ENCODE results near the gene TMEM131L.
"Not testable (repeated sequence)": the region's sequence is repeated elsewhere in the genome, so short reads cannot be mapped to it uniquely, and the experiment has no call there.

The TMEM131L gene

GRCh38 chr4:153602758-153603157, 136.6 kb downstream of the TMEM131L start:
- H3K9ac ChIP-seq (ENCODE audit: low read length in 5 of 5), result no peak overlapping the region
- no peak overlapping the region for H3K27ac ChIP-seq (ENCODE audit: low read depth, low read length)
- H3K36me3 ChIP-seq (ENCODE audit: control insufficient read depth in 5 of 5, insufficient read depth in 5 of 5, low read length in 5 of 5), result peaks cover 37 to 86% (median 76%) of the 10 kb centered on the region in 5 donors
- no peaks in the 10 kb centered on the region for H3K9me3 ChIP-seq (ENCODE audit: control insufficient read depth in 5 of 5, low read length in 5 of 5)
- H3K4me3 ChIP-seq (ENCODE audit: low read depth in 1 of 5, low read length in 5 of 5), result no peak overlapping the region
- no peaks in the 10 kb centered on the region for H3K27me3 ChIP-seq (ENCODE audit: control insufficient read depth in 5 of 5, insufficient read depth in 4 of 5, low read length in 5 of 5)
- H3K4me1 ChIP-seq (ENCODE audit: control insufficient read depth in 5 of 5, insufficient read depth in 5 of 5, low read length in 5 of 5), result no peaks in the 10 kb centered on the region

- H3K27me3 ChIP-seq (ENCODE audit: control insufficient read depth in 5 of 5, insufficient read depth in 4 of 5, low read length in 5 of 5), result no peaks in the 10 kb centered on the region
- no peak overlapping the region for H3K27ac ChIP-seq (ENCODE audit: low read depth, low read length)
- H3K9ac ChIP-seq (ENCODE audit: low read length in 5 of 5), result no peak overlapping the region
- H3K9me3 ChIP-seq (ENCODE audit: control insufficient read depth in 5 of 5, low read length in 5 of 5), result no peaks in the 10 kb centered on the region
- H3K4me3 ChIP-seq (ENCODE audit: low read depth in 1 of 5, low read length in 5 of 5), result no peak overlapping the region
- H3K4me1 ChIP-seq (ENCODE audit: control insufficient read depth in 5 of 5, insufficient read depth in 5 of 5, low read length in 5 of 5), result no peaks in the 10 kb centered on the region
- peaks cover 37 to 86% (median 73%) of the 10 kb centered on the region in 5 donors for H3K36me3 ChIP-seq (ENCODE audit: control insufficient read depth in 5 of 5, insufficient read depth in 5 of 5, low read length in 5 of 5)
Measured at GRCh38 chr4:153603258-153603657, 137.1 kb downstream of the TMEM131L start.

- no peaks in the 10 kb centered on the region for H3K9me3 ChIP-seq (ENCODE audit: control insufficient read depth in 5 of 5, low read length in 5 of 5)
- no peak overlapping the region for H3K27ac ChIP-seq (ENCODE audit: low read depth, low read length)
- H3K27me3 ChIP-seq (ENCODE audit: control insufficient read depth in 5 of 5, insufficient read depth in 4 of 5, low read length in 5 of 5), result no peaks in the 10 kb centered on the region
- H3K4me3 ChIP-seq (ENCODE audit: low read depth in 1 of 5, low read length in 5 of 5), result no peak overlapping the region
- no peaks in the 10 kb centered on the region for H3K4me1 ChIP-seq (ENCODE audit: control insufficient read depth in 5 of 5, insufficient read depth in 5 of 5, low read length in 5 of 5)
- H3K36me3 ChIP-seq (ENCODE audit: control insufficient read depth in 5 of 5, insufficient read depth in 5 of 5, low read length in 5 of 5), result peaks cover 40 to 81% (median 68%) of the 10 kb centered on the region in 5 donors
- no peak overlapping the region for H3K9ac ChIP-seq (ENCODE audit: low read length in 5 of 5)
Measured at GRCh38 chr4:153603835-153604234, 137.7 kb downstream of the TMEM131L start.

GRCh38 chr4:153609070-153609469, 142.9 kb downstream of the TMEM131L start:
- not testable (repeated sequence) for H3K9ac ChIP-seq (ENCODE audit: low read length in 5 of 5); H3K9me3 ChIP-seq (ENCODE audit: control insufficient read depth in 5 of 5, low read length in 5 of 5); H3K4me1 ChIP-seq (ENCODE audit: control insufficient read depth in 5 of 5, insufficient read depth in 5 of 5, low read length in 5 of 5); H3K27ac ChIP-seq (ENCODE audit: low read depth, low read length); H3K27me3 ChIP-seq (ENCODE audit: control insufficient read depth in 5 of 5, insufficient read depth in 4 of 5, low read length in 5 of 5); H3K4me3 ChIP-seq (ENCODE audit: low read depth in 1 of 5, low read length in 5 of 5)
- peaks cover 44 to 52% (median 47%) of the 10 kb centered on the region in 5 donors for H3K36me3 ChIP-seq (ENCODE audit: control insufficient read depth in 5 of 5, insufficient read depth in 5 of 5, low read length in 5 of 5)

- Histone ChIP-seq H3K27ac (ENCODE audit: low read depth, low read length) (no peak overlapping the region), H3K4me1 (ENCODE audit: control insufficient read depth in 5 of 5, insufficient read depth in 5 of 5, low read length in 5 of 5) (no peaks in the 10 kb centered on the region), H3K27me3 (ENCODE audit: control insufficient read depth in 5 of 5, insufficient read depth in 4 of 5, low read length in 5 of 5) (no peaks in the 10 kb centered on the region), H3K9me3 (ENCODE audit: control insufficient read depth in 5 of 5, low read length in 5 of 5) (no peaks in the 10 kb centered on the region), H3K9ac (ENCODE audit: low read length in 5 of 5) (no peak overlapping the region), H3K36me3 (ENCODE audit: control insufficient read depth in 5 of 5, insufficient read depth in 5 of 5, low read length in 5 of 5) (peaks cover 47 to 50% (median 50%) of the 10 kb centered on the region in 5 donors), H3K4me3 (ENCODE audit: low read depth in 1 of 5, low read length in 5 of 5) (no peak overlapping the region)
Measured at GRCh38 chr4:153610623-153611376, 144.6 kb downstream of the TMEM131L start.

- no peaks in the 10 kb centered on the region for H3K27me3 ChIP-seq (ENCODE audit: control insufficient read depth in 5 of 5, insufficient read depth in 4 of 5, low read length in 5 of 5)
- H3K4me1 ChIP-seq (ENCODE audit: control insufficient read depth in 5 of 5, insufficient read depth in 5 of 5, low read length in 5 of 5), result no peaks in the 10 kb centered on the region
- H3K9me3 ChIP-seq (ENCODE audit: control insufficient read depth in 5 of 5, low read length in 5 of 5), result no peaks in the 10 kb centered on the region
- no peak overlapping the region for H3K9ac ChIP-seq (ENCODE audit: low read length in 5 of 5)
- peaks cover 43 to 47% (median 44%) of the 10 kb centered on the region in 5 donors for H3K36me3 ChIP-seq (ENCODE audit: control insufficient read depth in 5 of 5, insufficient read depth in 5 of 5, low read length in 5 of 5)
- no peak overlapping the region for H3K27ac ChIP-seq (ENCODE audit: low read depth, low read length)
- no peak overlapping the region for H3K4me3 ChIP-seq (ENCODE audit: low read depth in 1 of 5, low read length in 5 of 5)
Measured at GRCh38 chr4:153611679-153612078, 145.5 kb downstream of the TMEM131L start.

- Histone ChIP-seq H3K4me3 (ENCODE audit: low read depth in 1 of 5, low read length in 5 of 5) (no peak overlapping the region), H3K27me3 (ENCODE audit: control insufficient read depth in 5 of 5, insufficient read depth in 4 of 5, low read length in 5 of 5) (no peaks in the 10 kb centered on the region), H3K27ac (ENCODE audit: low read depth, low read length) (no peak overlapping the region), H3K36me3 (ENCODE audit: control insufficient read depth in 5 of 5, insufficient read depth in 5 of 5, low read length in 5 of 5) (peaks cover 43 to 47% (median 43%) of the 10 kb centered on the region in 5 donors), H3K9ac (ENCODE audit: low read length in 5 of 5) (no peak overlapping the region), H3K9me3 (ENCODE audit: control insufficient read depth in 5 of 5, low read length in 5 of 5) (no peaks in the 10 kb centered on the region), H3K4me1 (ENCODE audit: control insufficient read depth in 5 of 5, insufficient read depth in 5 of 5, low read length in 5 of 5) (no peaks in the 10 kb centered on the region)
Measured at GRCh38 chr4:153612878-153613277, 146.7 kb downstream of the TMEM131L start.

GRCh38 chr4:153616006-153616555, 149.9 kb downstream of the TMEM131L start:
- Histone ChIP-seq H3K9ac (ENCODE audit: low read length in 5 of 5) (no peak overlapping the region), H3K4me3 (ENCODE audit: low read depth in 1 of 5, low read length in 5 of 5) (no peak overlapping the region), H3K36me3 (ENCODE audit: control insufficient read depth in 5 of 5, insufficient read depth in 5 of 5, low read length in 5 of 5) (peaks cover 47 to 62% (median 55%) of the 10 kb centered on the region in 5 donors), H3K27ac (ENCODE audit: low read depth, low read length) (no peak overlapping the region), H3K4me1 (ENCODE audit: control insufficient read depth in 5 of 5, insufficient read depth in 5 of 5, low read length in 5 of 5) (no peaks in the 10 kb centered on the region), H3K27me3 (ENCODE audit: control insufficient read depth in 5 of 5, insufficient read depth in 4 of 5, low read length in 5 of 5) (no peaks in the 10 kb centered on the region), H3K9me3 (ENCODE audit: control insufficient read depth in 5 of 5, low read length in 5 of 5) (no peaks in the 10 kb centered on the region)

- Histone ChIP-seq H3K27me3 (ENCODE audit: control insufficient read depth in 5 of 5, insufficient read depth in 4 of 5, low read length in 5 of 5) (no peaks in the 10 kb centered on the region), H3K9me3 (ENCODE audit: control insufficient read depth in 5 of 5, low read length in 5 of 5) (no peaks in the 10 kb centered on the region), H3K4me1 (ENCODE audit: control insufficient read depth in 5 of 5, insufficient read depth in 5 of 5, low read length in 5 of 5) (peaks cover 0 to 10% (median 7%) of the 10 kb centered on the region in 5 donors), H3K4me3 (ENCODE audit: low read depth in 1 of 5, low read length in 5 of 5) (no peak overlapping the region), H3K27ac (ENCODE audit: low read depth, low read length) (no peak overlapping the region), H3K9ac (ENCODE audit: low read length in 5 of 5) (no peak overlapping the region), H3K36me3 (ENCODE audit: control insufficient read depth in 5 of 5, insufficient read depth in 5 of 5, low read length in 5 of 5) (peaks cover 43 to 75% (median 66%) of the 10 kb centered on the region in 5 donors)
Measured at GRCh38 chr4:153618833-153619232, 152.7 kb downstream of the TMEM131L start.

GRCh38 chr4:153619811-153620210, 153.7 kb downstream of the TMEM131L start:
- Histone ChIP-seq H3K9me3 (ENCODE audit: control insufficient read depth in 5 of 5, low read length in 5 of 5) (no peaks in the 10 kb centered on the region), H3K4me1 (ENCODE audit: control insufficient read depth in 5 of 5, insufficient read depth in 5 of 5, low read length in 5 of 5) (peaks cover 0 to 10% (median 7%) of the 10 kb centered on the region in 5 donors), H3K4me3 (ENCODE audit: low read depth in 1 of 5, low read length in 5 of 5) (no peak overlapping the region), H3K9ac (ENCODE audit: low read length in 5 of 5) (no peak overlapping the region), H3K27me3 (ENCODE audit: control insufficient read depth in 5 of 5, insufficient read depth in 4 of 5, low read length in 5 of 5) (no peaks in the 10 kb centered on the region), H3K36me3 (ENCODE audit: control insufficient read depth in 5 of 5, insufficient read depth in 5 of 5, low read length in 5 of 5) (peaks cover 39 to 74% (median 65%) of the 10 kb centered on the region in 5 donors), H3K27ac (ENCODE audit: low read depth, low read length) (no peak overlapping the region)

All from subcutaneous abdominal adipose tissue (tissue), 5 donors.